Measurements from ENCODE around the gene PRUNE2. TPM values are rescaled to one million over a fixed set of nuclear protein-coding genes. Genes with fewer than 3 reads are reported as not detected.

The PRUNE2 gene
- total RNA-seq, 1 experiment from 2014 or later, result 0.59 TPM

- TF ChIP-seq REST (IDR thresholded peaks at IDR 0.05; ENCODE audit: low read depth) (no peak), YY1 (IDR thresholded peaks at IDR 0.05; ENCODE audit: extremely low read depth, insufficient replicate concordance, low read depth, low read length) (no peak)
Observed at GRCh38 chr9:76812591-76812990, 93.3 kb downstream of the PRUNE2 start (continued).

GRCh38 chr9:76810377-76810957 is 95.4 kb downstream of the PRUNE2 start:
- H3K4me2 ChIP-seq (ENCODE audit: low read length), result no peak overlapping the region
- H3K27me3 ChIP-seq (ENCODE audit: insufficient read depth, low read length), result 0 out of 2 replicates have a peak, but pooled peaks cover 11% of the 10 kb centered on the region
- no peaks in the 10 kb centered on the region for H3K9me2 ChIP-seq (ENCODE audit: insufficient read depth)
- H3K4me3 ChIP-seq (replicated peaks in 1 of 2; ENCODE audit: low read depth in 1 of 2, low read length in 2 of 2), result no peak overlapping the region
- H3K36me3 ChIP-seq (ENCODE audit: control insufficient read depth in 1 of 2, insufficient read depth in 2 of 2, low read length in 2 of 2), result no peaks in the 10 kb centered on the region
- intact Hi-C loops (cut with micrococcal nuclease), result loop anchor here (1.0 to 5.0 kb wide), 4 partner anchors 177 to 340 kb away; no protein-coding TSS in a partner anchor
- H3K79me2 ChIP-seq (ENCODE audit: insufficient read depth, low read length), result no peaks in the 10 kb centered on the region
- BruUV-seq (replicated peaks), result no TSS peak
- TF ChIP-seq RAD21 (IDR thresholded peaks at IDR 0.05; ENCODE audit: low read depth) (peak; percentile 92), CTCF (IDR thresholded peaks at IDR 0.05 in 2 of 3, conservative IDR thresholded peaks at IDR 0.05 in 1 of 3; ENCODE audit: borderline replicate concordance in 1 of 3, insufficient read depth in 1 of 3, low read depth in 2 of 3, low read length in 2 of 3) (peak; percentile 63 to 89 (median 88)), POLR2AphosphoS5 (IDR thresholded peaks at IDR 0.05; ENCODE audit: low read depth, low read length) (no peak)
- peak; percentile 59 for DNase-seq (ENCODE audit: low read depth, low spot score)
- ChIA-PET POLR2A (no interaction called here), CTCF (interaction anchor here (0.6 to 5.7 kb wide), 21 partner anchors 9 to 360 kb away, joined by 3 to 89 read pairs (median 5); no protein-coding TSS in a partner anchor), RAD21 (ENCODE audit: low non-redundant PET in 1 of 2, low total read pairs in 2 of 2, uncharacterized antibody in 2 of 2, unreplicated experiment in 2 of 2) (interaction anchor here (0.7 to 2.1 kb wide), 3 partner anchors 177 to 186 kb away, joined by 3 to 11 read pairs (median 7); no protein-coding TSS in a partner anchor)
- no peak overlapping the region for H3K9ac ChIP-seq (ENCODE audit: low read length)
- peak; percentile 90 for ATAC-seq
- H3K27ac ChIP-seq (ENCODE audit: low read depth, low read length), result no peak overlapping the region
- no peaks in the 10 kb centered on the region for H3K9me3 ChIP-seq (ENCODE audit: control insufficient read depth in 1 of 2, insufficient read depth in 1 of 2, low read depth in 1 of 2, low read length in 2 of 2)
- H4K20me1 ChIP-seq (ENCODE audit: insufficient read depth), result no peaks in the 10 kb centered on the region
- no peak overlapping the region for H2AFZ ChIP-seq (ENCODE audit: low read depth, low read length, poor library complexity, severe bottlenecking)
- H3K4me1 ChIP-seq (ENCODE audit: control insufficient read depth in 1 of 2, insufficient read depth in 2 of 2, low read length in 2 of 2), result no peaks in the 10 kb centered on the region

Data from HCT116 (cell line).